HG03280 (cell line): ENCODE data around the gene LTF.

Experiments
- ATAC-seq: cut with Tn5 transposase; IDR thresholded peaks from one replicate; pipeline ENCODE4 v1.9.1; 2021; ENCODE audit warnings: mild to moderate bottlenecking, moderate library complexity; ENCODE audit not compliant: unreplicated experiment

Gene LTF

GRCh38 chr3:46491089-46492070 lies 26.7 kb upstream of the LTF start:
- ATAC-seq, result no peak

GRCh38 chr3:46490338-46491084 lies 25.8 kb upstream of the LTF start:
- no peak for ATAC-seq

- no peak for ATAC-seq
These were observed 25.2 kb upstream of the LTF start for GRCh38 chr3:46489875-46490274.

GRCh38 chr3:46489381-46489780 lies 24.7 kb upstream of the LTF start:
- no peak for ATAC-seq

- ATAC-seq, result peak; percentile 94
These were observed 24.1 kb upstream of the LTF start for GRCh38 chr3:46488735-46489361.

GRCh38 chr3:46485779-46486175 lies 21.1 kb upstream of the LTF start:
- ATAC-seq, result no peak

GRCh38 chr3:46484911-46485778 lies 20.4 kb upstream of the LTF start:
- no peak for ATAC-seq

- no peak for ATAC-seq
These were observed 19.7 kb upstream of the LTF start for GRCh38 chr3:46484388-46484787.

GRCh38 chr3:46483825-46484224 lies 19.1 kb upstream of the LTF start:
- ATAC-seq, result no peak

- ATAC-seq, result no peak
These were observed 18.1 kb upstream of the LTF start for GRCh38 chr3:46482632-46483350.

GRCh38 chr3:46481636-46482035 lies 16.9 kb upstream of the LTF start:
- no peak for ATAC-seq

GRCh38 chr3:46480491-46481195 lies 15.9 kb upstream of the LTF start:
- no peak for ATAC-seq

GRCh38 chr3:46479696-46480095 lies 15.0 kb upstream of the LTF start:
- no peak for ATAC-seq

- no peak for ATAC-seq
These were observed 14.3 kb upstream of the LTF start for GRCh38 chr3:46479021-46479420.

GRCh38 chr3:46478341-46478740 lies 13.6 kb upstream of the LTF start:
- ATAC-seq, result no peak

GRCh38 chr3:46477756-46478155 lies 13.1 kb upstream of the LTF start:
- ATAC-seq, result no peak

GRCh38 chr3:46477145-46477544 lies 12.4 kb upstream of the LTF start:
- no peak for ATAC-seq

- ATAC-seq, result no peak
These were observed 8.0 kb upstream of the LTF start for GRCh38 chr3:46472736-46473135.

- ATAC-seq, result no peak
These were observed 6.7 kb upstream of the LTF start for GRCh38 chr3:46471371-46471914.
